Measurements from ENCODE around the gene LYPD5. TPM values are rescaled to one million over a fixed set of nuclear protein-coding genes. Genes with fewer than 3 reads are reported as not detected.
"Not testable (repeated sequence)": the region's sequence is repeated elsewhere in the genome, so short reads cannot be mapped to it uniquely, and the experiment has no call there.

The LYPD5 gene
- total RNA-seq, 1 donor from 2014 or later: not detected

DNA sequence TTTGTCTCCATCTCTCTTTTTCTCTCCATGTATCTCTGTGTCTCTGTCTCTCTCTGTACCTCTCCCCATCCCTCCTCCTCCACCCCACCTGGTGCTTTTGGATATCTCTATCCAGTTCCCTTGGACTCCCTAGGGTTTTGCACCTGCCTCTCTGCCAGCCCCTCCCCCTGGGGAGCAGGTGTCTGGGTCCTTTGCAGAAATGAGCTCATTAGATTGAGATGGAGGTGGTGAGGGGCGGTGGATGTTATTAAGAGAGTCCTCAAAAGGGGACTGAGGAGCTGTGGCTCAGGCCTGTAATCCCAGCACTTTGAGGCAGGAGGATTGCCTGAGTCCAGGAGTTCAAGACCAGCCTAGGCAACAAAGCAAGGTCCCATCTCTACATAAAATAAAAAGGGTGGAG, 23.6 kb downstream of the LYPD5 start:
- DNase-seq (ENCODE audit: low read depth): no peak
- H3K4me3 ChIP-seq (ENCODE audit: low read depth, low read length): no peak overlapping the region
- TF ChIP-seq, protein P1, sequence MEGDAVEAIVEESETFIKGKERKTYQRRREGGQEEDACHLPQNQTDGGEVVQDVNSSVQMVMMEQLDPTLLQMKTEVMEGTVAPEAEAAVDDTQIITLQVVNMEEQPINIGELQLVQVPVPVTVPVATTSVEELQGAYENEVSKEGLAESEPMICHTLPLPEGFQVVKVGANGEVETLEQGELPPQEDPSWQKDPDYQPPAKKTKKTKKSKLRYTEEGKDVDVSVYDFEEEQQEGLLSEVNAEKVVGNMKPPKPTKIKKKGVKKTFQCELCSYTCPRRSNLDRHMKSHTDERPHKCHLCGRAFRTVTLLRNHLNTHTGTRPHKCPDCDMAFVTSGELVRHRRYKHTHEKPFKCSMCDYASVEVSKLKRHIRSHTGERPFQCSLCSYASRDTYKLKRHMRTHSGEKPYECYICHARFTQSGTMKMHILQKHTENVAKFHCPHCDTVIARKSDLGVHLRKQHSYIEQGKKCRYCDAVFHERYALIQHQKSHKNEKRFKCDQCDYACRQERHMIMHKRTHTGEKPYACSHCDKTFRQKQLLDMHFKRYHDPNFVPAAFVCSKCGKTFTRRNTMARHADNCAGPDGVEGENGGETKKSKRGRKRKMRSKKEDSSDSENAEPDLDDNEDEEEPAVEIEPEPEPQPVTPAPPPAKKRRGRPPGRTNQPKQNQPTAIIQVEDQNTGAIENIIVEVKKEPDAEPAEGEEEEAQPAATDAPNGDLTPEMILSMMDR (conservative IDR thresholded peaks at IDR 0.05; ENCODE audit: low read depth, low read length): no peak

GRCh38 chr19:43777163-43777695, 25.0 kb downstream of the LYPD5 start:
- DNase-seq (ENCODE audit: low read depth): no peak
- TF ChIP-seq, protein P1 (conservative IDR thresholded peaks at IDR 0.05; ENCODE audit: low read depth, low read length): no peak
- no peak overlapping the region for H3K4me3 ChIP-seq (ENCODE audit: low read depth, low read length)

GRCh38 chr19:43776286-43776685, 26.0 kb downstream of the LYPD5 start:
- DNase-seq (ENCODE audit: low read depth): no peak
- no peak overlapping the region for H3K4me3 ChIP-seq (ENCODE audit: low read depth, low read length)
- TF ChIP-seq, protein P1 (conservative IDR thresholded peaks at IDR 0.05; ENCODE audit: low read depth, low read length): no peak

DNA sequence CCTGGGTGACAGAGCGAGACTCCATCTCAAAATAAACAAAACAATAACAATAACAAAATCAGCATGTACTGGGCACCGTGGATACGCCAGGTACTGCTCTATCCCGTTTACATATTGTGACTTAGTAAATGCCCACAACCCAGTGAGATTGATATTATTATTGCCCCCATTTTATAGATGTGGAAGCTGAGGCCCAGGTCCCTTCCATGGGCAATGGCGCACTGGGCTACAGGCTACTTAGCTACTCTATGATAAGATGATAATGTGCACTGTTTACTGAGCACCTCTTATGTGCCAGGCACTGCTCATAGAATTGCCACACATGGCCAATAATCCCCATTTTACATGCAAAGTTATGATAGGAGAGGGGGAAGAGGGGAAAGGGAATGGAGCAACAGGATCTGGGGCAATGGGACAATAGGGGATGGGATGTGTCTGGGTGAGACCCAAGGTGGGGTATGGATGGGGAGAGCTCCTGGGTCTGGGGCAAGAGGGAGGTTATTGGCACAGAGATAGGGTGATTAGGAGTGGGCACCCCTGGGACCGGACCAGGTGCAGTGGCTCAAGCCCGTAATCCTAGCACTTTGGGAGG, 26.9 kb downstream of the LYPD5 start:
- no peak for DNase-seq (ENCODE audit: low read depth)
- no peak overlapping the region for H3K4me3 ChIP-seq (ENCODE audit: low read depth, low read length)
- TF ChIP-seq, protein P1 (conservative IDR thresholded peaks at IDR 0.05; ENCODE audit: low read depth, low read length): no peak

GRCh38 chr19:43774940-43775258, 27.3 kb downstream of the LYPD5 start:
- DNase-seq (ENCODE audit: low read depth): not testable (repeated sequence)
- H3K4me3 ChIP-seq (ENCODE audit: low read depth, low read length): peak overlapping the region; percentile 35

- H3K4me3 ChIP-seq (ENCODE audit: low read depth, low read length): peak overlapping the region; percentile 35
- TF ChIP-seq, protein P1 (conservative IDR thresholded peaks at IDR 0.05; ENCODE audit: low read depth, low read length): peak; percentile 77
- DNase-seq (ENCODE audit: low read depth): no peak
Observed at GRCh38 chr19:43774103-43774939, 27.9 kb downstream of the LYPD5 start.

DNA sequence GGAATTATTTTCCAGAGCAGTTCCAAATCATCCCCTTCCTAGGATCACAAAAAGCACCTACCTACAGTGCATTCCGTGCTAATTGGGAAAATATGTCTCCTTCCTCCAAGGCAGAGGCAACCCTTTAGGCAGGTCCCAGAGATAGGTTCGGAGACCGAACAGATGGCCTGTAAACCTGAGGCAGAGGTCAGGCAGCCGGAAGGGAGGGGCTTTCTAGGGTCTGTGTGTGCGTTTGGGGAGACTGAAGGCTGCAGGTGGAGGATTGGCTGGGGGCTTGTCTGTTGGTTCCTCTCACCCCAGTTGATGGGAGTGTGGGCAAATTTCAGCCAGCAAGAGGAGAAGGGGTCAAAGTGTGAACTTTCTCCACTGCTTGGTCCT, 28.5 kb downstream of the LYPD5 start:
- no peak overlapping the region for H3K4me3 ChIP-seq (ENCODE audit: low read depth, low read length)
- TF ChIP-seq, protein P1 (conservative IDR thresholded peaks at IDR 0.05; ENCODE audit: low read depth, low read length): no peak
- no peak for DNase-seq (ENCODE audit: low read depth)
